CD14-positive monocyte (primary cell): Measurements from ENCODE around the gene ATM. TPM values are rescaled to one million over a fixed set of nuclear protein-coding genes. Genes with fewer than 3 reads are reported as not detected.

Experiments used
- DNase-seq, 3 donors: peaks; one replicate each; pipeline ENCODE4 v3.0.0-alpha.2; 2011 to 2022
- H2AFZ ChIP-seq: 2 replicates; pipeline ENCODE4 v1.6.0; 2012; ENCODE audit warnings: mild to moderate bottlenecking, low read depth, low read length, inconsistent platforms; ENCODE audit not compliant: insufficient read depth, poor library complexity, severe bottlenecking
- H3K27ac ChIP-seq, 2 donors: 1 replicate in 1 of 2; 2 replicates in 1 of 2; pipeline ENCODE4 v1.5.1; 2012 to 2013; ENCODE audit warnings: low read length in 2 of 2, control low read depth in 1 of 2, inconsistent platforms in 1 of 2, low read depth in 1 of 2, mild to moderate bottlenecking in 1 of 2
- H3K27me3 ChIP-seq, 2 donors: one replicate each; pipeline versions ENCODE4 v1.6.0 to v1.6.1; 2011 to 2013; ENCODE audit warnings: low read length in 2 of 2; ENCODE audit not compliant: control insufficient read depth in 2 of 2, insufficient read depth in 2 of 2
- H3K36me3 ChIP-seq, 2 donors: replicated peaks in 1 of 2; 1 replicate in 1 of 2; 2 replicates in 1 of 2; pipeline versions ENCODE4 v1.5.1 to v1.6.1; 2012 to 2013; ENCODE audit warnings: low read length in 2 of 2, control low read depth in 1 of 2, inconsistent platforms in 1 of 2, mild to moderate bottlenecking in 1 of 2; ENCODE audit not compliant: insufficient read depth in 2 of 2, control insufficient read depth in 1 of 2
- H3K4me1 ChIP-seq, 2 donors: 1 replicate in 1 of 2; 2 replicates in 1 of 2; pipeline versions ENCODE4 v1.5.1 to v1.6.1; 2012 to 2013; ENCODE audit warnings: low read length in 2 of 2, control low read depth in 1 of 2, inconsistent platforms in 1 of 2, mild to moderate bottlenecking in 1 of 2, moderate library complexity in 1 of 2; ENCODE audit not compliant: insufficient read depth in 2 of 2, control insufficient read depth in 1 of 2
- H3K4me2 ChIP-seq: replicated peaks from 2 replicates; pipeline ENCODE3; 2012; ENCODE audit warnings: low read length, moderate library complexity, mild to moderate bottlenecking; ENCODE audit not compliant: poor library complexity, severe bottlenecking; ENCODE audit errors: extremely low read depth
- H3K4me3 ChIP-seq, 3 experiments: fragments of 200-600 bp in 1 of 3; sonication (generic) in 1 of 3; replicated peaks in 1 of 3; 1 replicate in 2 of 3; 2 replicates in 1 of 3; pipeline ENCODE4 v1.5.1; 2011 to 2013; ENCODE audit warnings: low read length in 3 of 3, mild to moderate bottlenecking in 3 of 3, control low read depth in 2 of 3, low read depth in 2 of 3, inconsistent platforms in 1 of 3, moderate library complexity in 1 of 3
- H3K79me2 ChIP-seq: 2 replicates; pipeline ENCODE4 v1.6.0; 2012; ENCODE audit warnings: mild to moderate bottlenecking, control low read depth, inconsistent platforms, low read length, moderate library complexity; ENCODE audit not compliant: insufficient read depth
- H3K9ac ChIP-seq: 2 replicates; pipeline ENCODE4 v1.6.0; 2017; ENCODE audit warnings: low read length, mild to moderate bottlenecking; ENCODE audit not compliant: insufficient read depth, poor library complexity, severe bottlenecking
- H3K9me3 ChIP-seq, 2 donors: replicated peaks in 1 of 2; 1 replicate in 1 of 2; 2 replicates in 1 of 2; pipeline versions ENCODE4 v1.5.1 to v1.6.1; 2012 to 2013; ENCODE audit warnings: low read length in 2 of 2, control low read depth in 1 of 2; ENCODE audit not compliant: control insufficient read depth in 1 of 2, insufficient read depth in 1 of 2
- H4K20me1 ChIP-seq: 2 replicates; pipeline ENCODE4 v1.6.0; 2012; ENCODE audit warnings: mild to moderate bottlenecking, low read length, control low read depth, moderate library complexity; ENCODE audit not compliant: insufficient read depth
- H3K27ac Mint-ChIP-seq, 7 donors: one replicate each; pipeline ENCODE4 v1.8.0; 2020; ENCODE audit warnings: mild to moderate bottlenecking in 7 of 7, mixed read lengths in 7 of 7, moderate library complexity in 6 of 7, inconsistent platforms in 2 of 7
- H3K27me3 Mint-ChIP-seq, 3 donors: one replicate each; pipeline ENCODE4 v1.8.0; 2021 to 2022; ENCODE audit warnings: low read depth in 3 of 3, mild to moderate bottlenecking in 3 of 3, mixed read lengths in 3 of 3, moderate library complexity in 3 of 3, inconsistent platforms in 1 of 3
- H3K36me3 Mint-ChIP-seq, 2 donors: one replicate each; pipeline ENCODE4 v1.8.0; 2020; ENCODE audit warnings: mixed read lengths in 2 of 2, inconsistent platforms in 1 of 2, mild to moderate bottlenecking in 1 of 2
- H3K4me1 Mint-ChIP-seq: one replicate; pipeline ENCODE4 v1.8.0; 2020; ENCODE audit warnings: mild to moderate bottlenecking, mixed read lengths
- H3K4me3 Mint-ChIP-seq, 2 donors: one replicate each; pipeline ENCODE4 v1.8.0; 2020; ENCODE audit warnings: mild to moderate bottlenecking in 2 of 2, mixed read lengths in 2 of 2, moderate library complexity in 1 of 2
- H3K9me3 Mint-ChIP-seq, 7 donors: one replicate each; pipeline ENCODE4 v1.8.0; 2020 to 2022; ENCODE audit warnings: mixed read lengths in 7 of 7, mild to moderate bottlenecking in 6 of 7, moderate library complexity in 6 of 7, inconsistent platforms in 2 of 7
- CTCF ChIP-seq: fragments of 200-600 bp; IDR thresholded peaks from one replicate; pipeline ENCODE4 v1.8.0; 2022; ENCODE audit warnings: antibody characterized with exemption, mild to moderate bottlenecking
- WGBS: methylation state at CpG from one replicate; pipeline ENCODE4 v1.1.5; 2013; ENCODE audit warnings: missing lambda C conversion rate; ENCODE audit not compliant: insufficient coverage; 5-methylcytosine and 5-hydroxymethylcytosine counted together
- intact Hi-C, 2 donors: fragments of 100-400 bp; cut with micrococcal nuclease; formaldehyde crosslinking; loops; one replicate each; pipeline versions ENCODE4 v1.15.0 to v1.15.1; 2023
- polyA plus RNA-seq, 3 donors: library from polyadenylated mRNA; depleted of rRNA in 1 of 3; unstranded in 2 of 3; stranded (reverse) in 1 of 3; fragments of 300-500 nt in 2 of 3; fragments of >200 nt in 1 of 3; fragmentation: Illumina TruSeq in 2 of 3; gene quantifications; 1 replicate in 2 of 3; 2 replicates in 1 of 3; pipeline ENCODE4 v1.2.3, GENCODE V29; 2012 to 2021

ATM gene
- polyA plus RNA-seq, 3 donors: 13.2 to 56.7 (median 21.4) TPM

- Histone ChIP-seq H3K27ac (no peak overlapping the region), H3K9me3 (no peaks in the 10 kb centered on the region), H3K27me3 (no peaks in the 10 kb centered on the region), H3K9ac (no peak overlapping the region), H3K4me2 (no peak overlapping the region), H3K36me3 (peaks cover 84 to 96% of the 10 kb centered on the region in 2 donors), H4K20me1 (no peaks in the 10 kb centered on the region), H3K4me1 (no peaks in the 10 kb centered on the region), H3K79me2 (no peaks in the 10 kb centered on the region), H2AFZ (no peak overlapping the region), H3K4me3 (no peak overlapping the region)
- Mint-ChIP-seq H3K4me1 (no peaks in the 10 kb centered on the region), H3K9me3 (peaks cover under 1 to 6% (median 2%) of the 10 kb centered on the region in 7 donors), H3K36me3 (peaks cover 84 to 92% of the 10 kb centered on the region in 2 donors), H3K27ac (peak overlapping the region in 3 of 7 donors; percentile 13 to 17 (median 17)), H3K4me3 (no peak overlapping the region), H3K27me3 (no peaks in the 10 kb centered on the region)
- intact Hi-C loops: no loop called here
- TF ChIP-seq CTCF: no peak
- no peak for DNase-seq
Observed at GRCh38 chr11:108351468-108351867, 128.6 kb downstream of the ATM start.

- no peak for DNase-seq
- H3K79me2 ChIP-seq: no peaks in the 10 kb centered on the region
- no peak overlapping the region for H3K9ac ChIP-seq
- H3K4me3 ChIP-seq: no peak overlapping the region
- no peak overlapping the region for H3K27ac ChIP-seq
- intact Hi-C loops: no loop called here
- TF ChIP-seq CTCF: no peak
- H3K27me3 Mint-ChIP-seq: no peaks in the 10 kb centered on the region
- peaks cover 28 to 52% of the 10 kb centered on the region in 2 donors for H3K36me3 ChIP-seq
- no peaks in the 10 kb centered on the region for H3K4me1 Mint-ChIP-seq
- WGBS: no CpG with 5 or more reads among the region's 2 CpGs
- H3K27ac Mint-ChIP-seq: no peak overlapping the region
- H2AFZ ChIP-seq: no peak overlapping the region
- H3K36me3 Mint-ChIP-seq: peaks cover 41 to 43% of the 10 kb centered on the region in 2 donors
- H3K4me1 ChIP-seq: no peaks in the 10 kb centered on the region
- H3K9me3 ChIP-seq: no peaks in the 10 kb centered on the region
- H3K4me2 ChIP-seq: no peak overlapping the region
- H3K9me3 Mint-ChIP-seq: peaks cover 0 to 7% (median 3%) of the 10 kb centered on the region in 7 donors
- no peaks in the 10 kb centered on the region for H3K27me3 ChIP-seq
- no peaks in the 10 kb centered on the region for H4K20me1 ChIP-seq
- H3K4me3 Mint-ChIP-seq: no peak overlapping the region
Observed at GRCh38 chr11:108364159-108364558, 141.3 kb downstream of the ATM start.
